ENCODE data around the gene CSPG4.
"Not testable (repeated sequence)": the region's sequence is repeated elsewhere in the genome, so short reads cannot be mapped to it uniquely, and the experiment has no call there.

Gene CSPG4

DNA sequence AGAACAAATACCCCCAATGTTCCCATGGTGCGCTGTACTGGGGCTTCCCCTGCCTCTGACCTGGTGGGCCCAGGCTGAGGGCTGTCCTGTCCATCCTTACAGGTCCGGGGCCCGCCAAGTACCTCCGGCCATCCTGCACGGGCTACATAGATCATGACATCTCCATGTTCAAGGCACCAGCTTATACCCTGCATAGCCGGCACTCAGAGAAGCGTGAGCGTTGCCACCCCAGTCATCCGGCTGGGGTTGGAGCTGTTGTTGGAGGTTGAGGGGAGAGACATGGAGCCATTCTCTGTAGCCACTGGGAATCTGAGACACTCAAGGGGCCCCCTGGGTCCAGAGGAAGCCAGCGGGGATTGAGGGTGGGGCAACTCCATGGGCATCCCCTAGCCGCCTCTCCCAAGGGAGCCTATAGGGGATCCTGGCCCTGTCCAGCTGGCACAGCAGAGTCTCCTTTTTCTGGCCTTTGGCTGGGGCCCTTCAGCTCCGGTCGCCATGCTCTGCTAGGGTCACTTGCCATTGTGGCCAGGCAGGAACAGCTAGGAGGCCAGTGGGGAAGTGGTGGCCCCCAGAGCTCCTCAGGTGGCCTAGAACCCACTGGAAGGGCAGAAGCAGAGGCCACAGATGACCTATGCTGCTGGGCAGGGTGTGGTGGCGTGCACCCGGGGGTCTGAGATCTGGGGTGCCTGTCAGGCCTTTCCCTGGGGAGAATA, 12.5 kb upstream of the CSPG4 start:
- DNase-seq = no peak

DNA sequence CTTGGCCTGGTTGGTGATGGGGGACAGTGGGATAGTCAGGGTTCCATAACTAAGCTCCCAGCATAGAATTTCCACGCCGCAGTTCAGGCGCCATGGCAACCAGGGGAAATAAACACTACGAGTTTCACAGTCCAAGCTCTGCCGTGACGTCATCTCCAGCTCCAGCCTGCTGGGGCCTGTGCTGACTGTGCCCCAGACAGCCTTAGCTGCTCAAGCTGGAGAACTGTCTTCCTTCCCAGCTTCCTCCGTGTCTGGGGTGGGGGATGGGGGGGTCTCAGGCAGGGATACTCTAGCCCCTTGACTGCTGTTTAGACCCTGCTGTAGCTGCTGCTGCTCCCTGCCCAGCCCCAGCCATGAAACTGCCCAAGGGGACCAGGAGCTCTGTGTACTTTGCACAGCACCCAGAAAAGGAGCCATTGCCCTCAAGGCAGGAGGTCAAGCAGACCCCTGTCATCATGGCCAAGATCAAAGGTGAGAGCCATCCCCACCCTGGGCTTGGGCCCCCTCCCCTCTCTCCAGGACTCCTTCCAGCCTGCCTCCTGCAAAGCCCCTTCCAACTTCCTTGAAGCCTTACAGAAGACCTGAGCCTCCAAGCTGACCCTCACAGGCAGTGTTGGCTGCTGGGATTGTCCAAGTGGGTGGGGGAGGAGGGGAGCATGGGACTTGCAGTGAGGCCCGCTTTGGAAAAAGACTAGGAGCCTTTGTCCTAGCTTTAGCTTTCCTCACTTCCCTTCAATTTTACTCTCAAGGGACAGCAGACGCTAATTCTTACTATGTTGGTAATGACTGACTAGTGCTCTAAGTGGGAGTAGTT, 11.4 kb upstream of the CSPG4 start:
- peak; percentile 36 for DNase-seq

DNA sequence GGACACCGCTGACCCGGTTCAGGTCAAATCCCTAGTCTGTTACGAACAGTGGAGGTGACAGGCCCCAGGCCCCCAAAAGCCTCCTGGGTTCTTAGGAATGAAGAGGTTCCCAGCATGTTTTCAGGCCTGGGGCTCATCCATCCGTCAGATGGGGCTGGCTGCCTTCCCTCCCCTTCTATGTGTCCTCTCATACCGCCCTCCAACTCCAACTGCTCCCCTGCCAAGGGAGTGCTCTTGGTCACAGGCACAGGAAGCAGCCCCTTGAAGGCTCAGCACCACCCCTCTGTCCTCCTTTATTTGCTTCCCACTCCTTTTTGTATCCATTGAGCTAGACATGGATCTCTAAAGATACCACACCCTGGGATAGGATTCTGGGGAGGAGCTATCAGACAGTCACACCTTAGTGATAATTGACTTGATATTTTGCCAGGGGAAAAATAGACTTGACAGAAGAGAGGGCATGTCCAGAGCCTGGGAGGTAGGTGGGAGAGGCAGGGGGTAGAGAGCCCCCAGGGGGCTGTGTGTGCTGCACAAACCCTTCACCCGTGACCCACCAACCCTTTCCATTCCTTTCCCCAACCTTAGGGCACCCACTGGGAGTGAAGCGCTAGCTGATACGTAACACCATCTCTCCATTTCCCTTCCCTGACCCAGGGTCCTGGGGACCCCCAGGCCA, 10.7 kb upstream of the CSPG4 start:
- peak; percentile 4 for DNase-seq

DNA sequence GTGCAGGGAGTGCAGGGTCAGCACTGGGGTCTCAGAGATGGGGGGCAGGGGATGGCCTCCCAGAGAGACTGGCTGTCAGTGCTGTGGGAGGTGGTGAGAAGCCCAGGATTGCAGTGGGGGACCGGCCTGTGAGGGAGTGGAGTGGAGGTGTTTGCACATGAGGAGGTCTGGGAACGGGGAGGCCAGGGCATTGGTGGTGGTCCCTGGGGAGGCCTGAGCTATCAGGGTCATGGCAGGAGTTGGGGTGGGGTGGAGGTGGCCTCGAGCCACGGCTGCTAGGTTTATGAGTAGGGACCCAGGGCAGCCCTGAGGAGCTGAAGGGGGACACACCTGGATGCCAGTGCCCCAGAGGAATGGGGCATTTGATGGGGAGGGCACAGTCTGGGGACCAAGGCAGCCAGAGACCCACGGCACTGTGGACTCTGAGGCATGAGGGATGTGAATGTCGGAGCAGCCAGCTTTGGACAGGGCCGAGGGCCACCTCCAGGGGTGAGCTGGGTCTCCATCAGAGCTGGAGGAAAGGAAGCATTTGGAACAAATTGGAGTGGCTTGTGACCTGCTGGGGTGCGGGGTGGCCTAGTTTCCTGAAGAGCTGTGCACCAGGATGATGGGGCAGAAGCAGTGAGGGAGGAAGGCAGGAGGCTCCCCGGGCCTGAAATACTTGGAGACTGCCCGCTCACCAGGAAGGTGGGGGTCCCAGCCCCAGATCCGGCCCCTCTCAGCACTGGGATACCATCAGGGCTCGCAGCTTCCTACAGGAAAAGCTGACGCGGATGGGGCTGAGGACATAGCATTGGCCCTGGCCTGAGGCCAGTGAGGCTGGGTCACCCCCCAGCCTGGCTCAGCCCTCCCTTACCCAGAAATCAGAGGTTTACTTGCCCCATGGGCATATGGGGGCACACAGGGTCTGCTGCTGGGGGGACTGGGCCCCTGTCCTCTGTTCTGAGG, 9.5 kb upstream of the CSPG4 start:
- no peak for DNase-seq

DNA sequence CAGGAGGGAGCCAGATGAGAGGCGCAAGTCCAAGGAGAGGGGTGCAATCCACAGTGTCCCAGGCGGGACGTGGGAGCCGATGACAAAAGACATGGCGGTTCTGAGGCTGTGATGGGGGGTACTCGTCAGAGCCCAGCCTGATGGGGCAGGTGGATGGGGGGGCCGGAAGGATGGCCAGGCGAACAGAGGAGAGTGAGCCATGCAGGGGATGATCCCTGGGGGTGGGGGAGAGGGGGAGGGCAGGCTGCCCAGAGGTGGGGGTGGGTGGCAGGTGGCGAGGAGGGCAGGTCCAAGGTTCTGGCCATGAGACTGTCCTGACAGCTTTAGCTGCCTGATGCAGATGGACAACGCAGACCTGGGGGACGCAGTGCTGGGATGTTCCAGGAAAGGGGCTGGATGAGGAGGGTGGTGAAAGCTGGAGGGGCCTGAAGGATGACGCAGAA, 8.9 kb upstream of the CSPG4 start:
- DNase-seq = no peak

DNA sequence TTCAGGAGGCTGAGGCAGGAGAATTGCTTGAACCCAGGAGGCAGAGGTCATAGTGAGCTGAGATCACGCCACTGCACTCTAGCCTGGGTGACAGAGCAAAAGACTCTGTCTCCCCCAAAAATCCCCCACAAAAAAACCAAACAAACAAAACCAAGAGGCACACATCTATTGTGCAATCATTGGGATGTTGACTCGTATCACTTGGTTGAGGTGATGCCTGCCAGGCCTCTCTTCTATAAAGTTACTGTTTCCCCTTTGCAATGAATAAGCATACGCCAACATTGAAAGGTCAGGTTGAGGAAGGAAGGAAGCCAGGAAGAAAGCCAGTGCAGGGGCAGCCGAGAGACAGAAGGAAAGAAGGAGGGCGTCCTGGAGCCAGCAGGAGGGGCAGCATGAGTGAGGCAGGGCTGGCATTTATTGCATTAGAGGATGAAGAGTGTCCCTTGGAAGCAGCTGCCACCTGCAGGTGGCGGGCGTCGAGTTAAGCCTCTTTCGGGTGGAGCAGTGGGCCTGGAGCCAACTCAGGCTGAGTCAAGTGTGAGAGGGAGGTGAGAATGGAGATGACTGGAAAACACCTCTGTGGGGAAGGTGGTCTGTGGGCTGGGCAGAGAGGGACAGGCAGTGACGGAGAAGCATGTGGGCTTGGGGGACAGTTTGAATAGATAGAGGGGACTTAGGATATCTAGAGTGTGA, 8.3 kb upstream of the CSPG4 start:
- peak; percentile 66 for DNase-seq

DNA sequence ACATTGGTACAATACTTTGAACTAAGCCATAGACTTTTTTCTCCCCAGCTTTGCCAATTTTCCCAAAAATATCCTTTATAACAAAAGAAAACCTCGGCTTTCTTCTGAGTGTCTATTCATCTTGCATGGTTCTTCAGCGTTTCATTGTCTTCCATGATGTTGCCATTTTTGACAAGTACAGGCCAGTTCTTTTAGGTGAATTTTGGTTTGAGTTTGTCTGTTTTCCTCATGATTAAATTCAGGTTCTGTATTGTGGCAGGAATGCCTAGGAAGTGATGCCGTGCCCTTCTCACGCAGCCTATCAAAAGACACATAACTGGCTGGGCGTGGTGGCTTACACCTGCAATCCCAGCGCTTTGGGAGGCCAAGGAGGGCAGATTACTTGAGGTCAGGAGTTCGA, 7.6 kb upstream of the CSPG4 start:
- DNase-seq = no peak

DNA sequence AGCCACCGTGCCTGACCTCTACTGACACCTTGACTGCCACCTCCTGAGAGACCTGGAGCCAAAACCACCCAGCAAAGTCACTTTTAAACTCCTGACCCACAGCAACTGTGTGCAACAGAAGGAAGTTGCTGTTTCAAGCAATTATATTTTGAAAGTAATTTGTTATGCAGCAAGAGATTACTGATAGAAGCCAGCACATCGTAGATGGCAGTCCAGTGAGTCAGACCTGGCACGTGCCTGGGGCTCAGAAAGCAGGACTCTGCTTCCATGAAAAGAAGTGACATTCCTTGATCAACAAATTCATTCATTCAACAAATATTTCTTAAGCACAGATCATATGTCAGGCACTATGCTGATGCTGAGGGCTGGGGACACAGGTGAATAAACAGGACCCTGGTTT, 5.7 kb upstream of the CSPG4 start:
- DNase-seq = no peak

DNA sequence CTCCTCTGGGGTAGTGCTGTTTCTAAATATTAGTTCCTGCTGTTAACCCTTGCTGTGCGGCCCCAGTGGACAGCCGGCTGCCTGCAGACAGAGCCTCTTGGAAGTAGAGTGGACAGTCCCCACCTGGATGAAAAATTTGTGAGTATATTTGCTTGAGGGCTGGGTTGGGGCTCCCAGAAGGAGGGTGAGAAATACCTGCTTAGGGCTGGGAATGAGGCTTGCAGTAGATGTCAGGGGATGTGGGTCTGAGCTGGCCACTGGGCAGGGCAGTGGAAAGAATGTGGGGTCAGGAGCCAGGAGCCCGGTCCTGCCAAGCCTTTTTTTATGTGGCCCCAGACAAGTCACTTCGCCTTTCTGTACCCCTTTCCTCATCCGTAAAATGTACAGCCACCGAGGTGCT, 4.4 kb upstream of the CSPG4 start:
- not testable (repeated sequence) for DNase-seq

DNA sequence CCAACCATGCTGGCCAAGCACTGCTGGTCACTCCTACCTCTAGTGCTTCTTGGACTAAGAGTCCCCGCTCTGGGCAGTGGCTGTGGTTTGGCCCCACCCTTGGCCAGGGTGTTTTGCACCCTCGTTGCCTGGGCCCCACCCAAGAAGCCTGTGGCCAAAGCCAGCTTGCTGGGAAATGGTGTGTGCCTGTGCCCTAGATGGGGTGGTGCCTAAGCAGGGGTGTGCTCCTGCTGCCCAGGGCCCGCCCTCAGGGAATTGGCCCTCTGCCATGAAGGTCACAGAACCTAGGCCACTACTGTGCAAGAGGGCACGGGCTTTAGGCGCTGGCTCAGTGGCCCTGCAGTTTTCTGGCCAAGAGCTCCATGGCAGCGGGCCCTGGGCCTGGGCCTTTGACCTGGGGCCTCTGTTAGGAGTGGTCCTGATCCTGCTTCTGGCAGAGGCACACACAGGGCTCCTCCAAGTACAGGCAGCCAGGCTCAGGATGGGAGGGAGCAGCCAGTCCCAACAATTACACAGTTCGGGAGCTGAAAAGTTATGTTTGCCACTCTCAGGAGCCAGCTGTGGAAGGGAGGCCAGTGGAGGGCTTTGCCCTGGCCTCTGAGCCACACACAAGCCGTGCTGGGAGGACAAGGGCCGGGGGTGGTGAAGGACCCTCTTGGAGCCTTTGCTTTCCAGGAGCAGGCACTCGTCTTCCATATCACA, 3.8 kb upstream of the CSPG4 start:
- DNase-seq = not testable (repeated sequence)

DNA sequence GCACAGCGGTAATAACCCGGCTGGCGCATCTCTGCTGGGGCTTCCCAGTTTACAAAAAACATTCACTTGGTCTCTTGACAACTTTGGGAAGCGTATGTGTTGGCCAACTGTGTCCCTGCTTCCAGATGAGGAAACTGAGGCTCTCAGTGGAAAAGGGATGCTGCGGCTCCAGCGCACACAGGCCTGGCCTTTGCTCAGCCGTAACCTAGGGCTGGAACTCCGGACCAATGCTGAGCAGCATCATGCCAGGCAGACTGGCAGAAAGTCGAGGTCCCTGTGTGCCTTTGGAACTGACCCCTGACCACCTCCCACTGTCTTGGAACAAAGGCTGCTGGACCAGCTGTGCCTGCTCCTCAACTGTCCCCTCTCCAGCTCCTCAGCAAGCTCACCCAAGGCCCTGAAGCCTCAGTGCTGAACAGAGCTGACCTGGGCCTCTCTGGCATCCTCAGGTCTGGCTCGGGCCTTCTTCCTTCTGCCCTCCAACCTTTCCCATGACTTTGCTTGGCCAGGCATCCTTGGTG, 2.7 kb upstream of the CSPG4 start:
- not testable (repeated sequence) for DNase-seq

DNA sequence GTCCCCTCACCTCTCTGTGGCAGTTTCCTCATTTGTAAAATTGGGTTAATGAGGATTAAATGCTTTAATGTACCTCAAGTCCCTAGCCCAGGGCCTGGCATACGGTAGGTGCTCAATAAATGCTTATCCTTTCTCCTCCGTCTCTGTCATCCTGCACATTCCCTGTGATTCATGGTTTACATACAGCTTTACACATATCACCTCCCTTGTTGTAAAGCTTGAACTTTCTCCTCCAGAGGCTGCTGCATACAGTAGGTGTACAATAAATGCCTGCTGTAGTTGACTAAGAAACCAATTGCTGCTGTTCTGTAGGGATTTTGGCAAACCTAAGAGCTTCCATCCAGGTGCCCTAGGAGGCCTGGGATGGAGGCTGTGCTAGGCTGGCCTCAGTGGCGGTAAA, 1.5 kb upstream of the CSPG4 start:
- DNase-seq = no peak

DNA sequence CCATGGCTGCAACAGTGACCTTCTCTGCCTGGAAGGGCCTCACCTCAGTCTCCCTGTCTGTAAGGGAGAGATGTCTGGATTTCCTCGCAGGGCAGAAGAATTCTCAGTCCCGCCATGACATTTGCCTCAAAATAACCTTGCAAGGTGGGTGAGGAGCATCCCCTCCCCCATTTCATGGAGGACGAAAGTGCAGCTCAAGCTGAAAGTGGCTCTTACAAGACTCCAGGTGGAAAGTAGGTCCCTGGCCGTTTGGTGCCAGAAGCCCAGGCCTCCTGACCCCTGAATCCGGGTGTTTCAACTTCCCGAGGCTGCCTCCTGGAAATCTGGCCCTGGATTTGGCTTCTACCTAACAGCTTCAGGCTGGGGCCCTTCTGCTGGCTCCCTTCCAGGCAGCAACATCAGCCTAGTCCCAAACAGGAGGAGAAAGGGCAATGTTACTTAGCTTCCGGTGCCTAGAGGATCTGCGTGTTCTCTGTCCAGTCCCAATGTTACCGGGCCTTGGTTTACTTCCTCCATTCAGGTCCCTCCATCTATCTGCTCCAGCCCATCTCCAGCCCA, 769 bp upstream of the CSPG4 start:
- no peak for DNase-seq

DNA sequence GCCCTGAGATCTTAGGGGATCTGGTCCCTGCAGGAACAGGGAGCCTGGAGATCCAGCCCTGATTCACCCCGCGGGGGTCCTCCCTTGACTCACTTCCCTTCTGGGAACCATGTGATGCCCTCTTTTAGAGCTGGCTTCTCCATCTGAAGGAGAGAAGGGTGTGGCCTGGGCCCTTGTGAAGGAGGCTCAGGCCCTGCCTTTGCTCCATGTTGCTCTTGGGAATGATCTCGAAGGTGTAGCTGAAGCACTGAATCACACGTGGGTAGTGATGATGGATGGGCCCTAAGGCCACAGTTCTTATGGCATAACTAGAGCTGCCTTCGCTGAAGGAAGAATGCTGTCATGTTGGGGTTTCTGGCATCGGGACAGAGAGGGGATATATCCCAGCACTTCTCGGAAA, 1.2 kb downstream of the CSPG4 start:
- DNase-seq = not testable (repeated sequence)

DNA sequence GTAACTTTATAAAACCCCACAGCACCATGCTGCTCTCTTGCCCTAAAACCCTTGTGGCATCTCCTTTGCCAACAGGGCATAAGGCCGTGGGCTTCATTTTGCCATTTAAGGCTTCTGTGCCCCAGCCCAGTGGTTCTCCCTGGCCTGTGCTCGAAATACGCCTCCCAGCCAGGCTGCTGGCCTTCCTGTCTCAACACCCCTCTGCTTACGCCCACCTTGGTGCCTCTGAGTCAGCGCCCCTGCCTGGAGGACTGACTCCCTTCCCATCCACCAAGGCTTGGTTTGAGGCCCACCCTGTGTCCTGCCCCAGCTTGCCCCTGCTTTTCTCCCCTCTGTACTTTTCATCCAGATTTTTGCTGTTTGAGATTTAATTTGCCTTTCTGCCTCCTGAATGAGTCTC, 1.8 kb downstream of the CSPG4 start:
- DNase-seq = not testable (repeated sequence)

DNA sequence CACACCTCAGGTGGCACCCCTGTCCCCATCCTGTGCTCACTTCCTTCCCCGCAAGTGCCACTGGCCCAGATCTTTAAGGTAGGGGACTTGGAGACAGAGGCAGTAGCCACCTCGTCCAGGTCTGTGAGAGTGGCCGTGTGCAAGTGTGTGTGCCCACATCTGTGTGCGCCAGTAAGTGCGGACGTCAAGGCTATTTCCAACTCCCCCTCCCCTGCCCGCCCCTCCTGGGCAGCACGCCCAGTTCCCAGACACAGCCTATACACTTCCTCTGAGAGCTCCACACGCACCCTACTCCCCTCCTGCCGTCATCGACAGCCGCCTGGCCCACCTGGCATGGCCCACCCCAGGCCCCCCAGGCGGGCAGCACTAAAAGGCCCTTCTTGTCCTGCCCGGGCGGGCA, 3.2 kb downstream of the CSPG4 start:
- DNase-seq = not testable (repeated sequence)

DNA sequence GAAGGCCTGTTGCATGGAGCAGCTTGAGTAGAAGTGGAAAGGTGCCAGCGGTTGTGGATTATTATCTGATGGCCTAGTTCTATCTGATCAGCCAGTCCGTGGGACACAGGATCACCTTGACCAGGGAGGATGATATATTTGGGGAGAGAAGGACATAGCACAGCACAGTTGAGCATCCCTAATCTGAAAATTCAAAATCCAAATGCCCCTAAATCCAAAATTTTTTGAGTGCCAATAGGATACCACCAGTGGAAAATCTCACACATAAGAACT, 6.0 kb downstream of the CSPG4 start:
- no peak for DNase-seq

DNA sequence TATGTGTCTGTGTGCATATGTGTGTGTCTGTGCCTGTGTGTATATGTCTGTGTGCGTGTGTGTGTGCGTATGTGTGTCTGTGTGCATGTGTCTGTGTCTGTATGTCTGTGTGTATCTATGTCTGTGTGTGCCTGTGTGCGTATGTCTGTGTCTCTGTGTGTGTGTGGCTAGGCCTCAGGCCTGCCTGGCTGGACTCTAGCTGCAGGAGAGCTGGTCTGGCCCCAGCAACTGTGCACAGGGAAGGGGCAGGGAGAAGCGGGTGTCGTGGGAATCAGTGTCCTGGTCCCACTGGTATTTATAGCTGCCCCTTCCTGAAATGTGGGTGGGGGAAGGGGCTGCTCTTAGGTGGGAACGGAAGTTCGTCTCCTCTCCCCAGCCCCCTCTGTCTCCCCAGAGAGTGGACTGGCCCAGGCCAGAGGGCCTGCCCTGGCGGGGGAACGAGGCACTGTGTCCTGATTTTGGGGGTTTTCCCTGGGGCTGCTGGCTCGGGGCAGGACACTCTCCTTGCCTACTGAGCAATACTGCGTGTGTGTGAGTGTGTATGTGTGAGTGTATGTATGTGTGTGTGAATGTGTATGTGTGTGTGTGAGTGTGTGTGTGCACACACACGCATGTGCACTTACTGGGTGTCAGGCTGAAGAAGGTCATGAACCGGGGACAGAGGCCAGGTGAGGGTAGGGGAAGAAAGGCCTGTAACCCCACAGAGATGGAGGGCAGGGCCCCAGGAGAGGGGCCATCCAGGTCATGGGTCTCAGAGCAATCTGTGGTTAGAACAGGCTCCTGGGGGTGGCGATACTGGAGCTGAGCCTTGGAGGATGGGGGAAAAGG, 6.6 kb downstream of the CSPG4 start:
- DNase-seq = no peak

DNA sequence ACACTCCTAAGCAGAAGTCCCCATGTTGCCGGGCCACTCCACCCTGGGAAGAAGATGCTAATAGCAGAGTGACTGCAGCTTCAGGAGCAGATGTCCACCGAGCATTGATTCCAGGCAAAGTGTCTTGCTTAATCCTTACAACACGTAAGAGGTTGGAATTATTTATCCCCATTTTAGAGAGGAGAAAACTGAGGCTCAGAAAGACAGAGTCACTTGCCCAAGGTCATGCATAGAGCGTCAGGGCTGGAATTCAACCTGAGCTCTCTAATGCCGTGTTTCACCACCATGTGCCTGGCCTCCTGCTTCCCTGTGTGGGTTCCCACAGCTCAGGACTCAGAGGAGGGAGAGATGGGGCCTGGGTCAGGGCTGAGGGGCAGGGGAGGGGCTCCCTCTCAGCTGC, 7.3 kb downstream of the CSPG4 start:
- not testable (repeated sequence) for DNase-seq

DNA sequence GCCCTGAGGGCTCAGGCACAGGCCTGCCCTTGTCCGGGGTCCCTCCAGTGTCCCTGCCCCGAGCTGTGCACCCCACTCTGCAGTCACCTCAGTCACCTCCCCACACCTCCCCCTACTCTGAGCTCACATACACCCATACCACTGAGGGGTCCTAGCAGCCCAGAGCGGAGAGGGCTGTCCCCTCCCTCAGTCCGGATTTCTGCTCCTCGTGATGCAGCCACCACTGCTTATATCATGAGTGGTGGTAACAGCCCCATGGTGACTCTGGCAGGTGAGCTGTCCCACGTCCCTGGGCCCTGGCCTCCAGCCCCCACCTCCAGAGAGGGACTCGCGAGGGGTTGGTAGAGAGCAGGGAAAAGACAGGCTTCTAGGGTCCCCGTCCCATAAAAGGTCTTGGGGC, 8.0 kb downstream of the CSPG4 start:
- no peak for DNase-seq
